Hypothalamus (tissue), 51 donors: ENCODE measurements around the gene FMR1NB.

ENCODE experiments used
- DNase-seq, 51 donors: peaks; one replicate each; lab custom pipeline; 2025; lab: John Stamatoyannopoulos, UW

Gene FMR1NB

GRCh38 chrX:148069759-148070503 is 88.8 kb downstream of the FMR1NB start:
- DNase-seq = no peak

DNA sequence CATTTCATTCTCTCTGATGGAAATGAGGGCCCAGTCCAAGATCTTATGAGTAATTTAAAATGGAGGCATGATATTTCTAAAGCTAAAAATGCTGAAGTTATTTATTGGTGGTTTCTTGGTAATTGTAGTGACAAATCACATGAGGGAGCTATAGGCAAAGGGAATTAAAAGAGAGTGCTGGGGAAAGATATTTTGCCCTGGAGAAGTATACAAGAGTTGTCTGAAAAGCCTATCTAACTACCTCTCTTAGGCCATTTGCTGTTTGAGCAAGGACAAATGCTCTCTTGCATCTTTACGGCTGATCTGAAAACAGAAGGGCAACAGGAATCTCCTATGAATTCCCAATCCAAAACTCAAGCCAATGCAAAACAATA is 89.4 kb downstream of the FMR1NB start:
- no peak for DNase-seq
